H9 (cell line): Measurements from ENCODE around the gene AFAP1. TPM values are rescaled to one million over a fixed set of nuclear protein-coding genes. Genes with fewer than 3 reads are reported as not detected.
A peak's percentile ranks its signal among the peaks of the same experiment; 100 is the strongest.

Experiments used
- DNase-seq: peaks from one replicate; pipeline ENCODE4 v3.0.0-alpha.2; 2017
- H2AFZ ChIP-seq: one replicate; pipeline ENCODE4 v1.6.1; 2013; ENCODE audit warnings: mild to moderate bottlenecking, low read length, control low read depth, moderate library complexity
- H2AK5ac ChIP-seq: 2 replicates; pipeline ENCODE4 v1.6.1; 2013; ENCODE audit warnings: low read length, control low read depth, mixed read lengths; ENCODE audit not compliant: insufficient read length
- H2BK120ac ChIP-seq: one replicate; pipeline ENCODE4 v1.6.1; 2013; ENCODE audit warnings: low read depth, mild to moderate bottlenecking, low read length, control low read depth, inconsistent platforms; ENCODE audit not compliant: poor library complexity, severe bottlenecking
- H2BK12ac ChIP-seq: 2 replicates; pipeline ENCODE4 v1.6.1; 2013; ENCODE audit warnings: low read length, control low read depth, mixed read lengths, low read depth; ENCODE audit not compliant: insufficient read length
- H2BK15ac ChIP-seq: 2 replicates; pipeline ENCODE4 v1.6.1; 2013; ENCODE audit warnings: low read depth, low read length, control low read depth
- H2BK20ac ChIP-seq: one replicate; pipeline ENCODE4 v1.6.1; 2013; ENCODE audit warnings: low read depth, mild to moderate bottlenecking, low read length, control low read depth, inconsistent platforms; ENCODE audit not compliant: poor library complexity, severe bottlenecking
- H2BK5ac ChIP-seq: 2 replicates; pipeline ENCODE4 v1.6.1; 2013; ENCODE audit warnings: low read length, control low read depth, mixed read lengths; ENCODE audit not compliant: insufficient read length
- H3K14ac ChIP-seq: 2 replicates; pipeline ENCODE4 v1.6.1; 2013; ENCODE audit warnings: low read length, control low read depth; ENCODE audit not compliant: insufficient read depth
- H3K18ac ChIP-seq: 2 replicates; pipeline ENCODE4 v1.6.1; 2013; ENCODE audit warnings: low read depth, mild to moderate bottlenecking, mixed read lengths, low read length, control low read depth; ENCODE audit not compliant: insufficient read length
- H3K23ac ChIP-seq: 2 replicates; pipeline ENCODE4 v1.6.1; 2013; ENCODE audit warnings: low read length, control low read depth, mixed read lengths, low read depth; ENCODE audit not compliant: insufficient read length
- H3K23me2 ChIP-seq: 2 replicates; pipeline ENCODE4 v1.6.1; 2013; ENCODE audit warnings: low read depth, mild to moderate bottlenecking, mixed read lengths, low read length, control low read depth; ENCODE audit not compliant: insufficient read length, poor library complexity, severe bottlenecking
- H3K27ac ChIP-seq: 2 replicates; pipeline ENCODE4 v1.5.1; 2013; ENCODE audit warnings: low read length, control low read depth, mixed read lengths, low read depth; ENCODE audit not compliant: insufficient read length
- H3K27me3 ChIP-seq: 2 replicates; pipeline ENCODE4 v1.6.1; 2013; ENCODE audit warnings: low read length, control low read depth, inconsistent platforms; ENCODE audit not compliant: insufficient read depth
- H3K4ac ChIP-seq: 2 replicates; pipeline ENCODE4 v1.6.1; 2013; ENCODE audit warnings: low read depth, mild to moderate bottlenecking, control low read depth, inconsistent platforms, low read length, moderate library complexity
- H3K4me1 ChIP-seq: 2 replicates; pipeline ENCODE4 v1.6.1; 2013; ENCODE audit warnings: low read length, control low read depth, inconsistent platforms; ENCODE audit not compliant: insufficient read depth
- H3K4me2 ChIP-seq: 2 replicates; pipeline ENCODE4 v1.6.1; 2013; ENCODE audit warnings: low read length, control low read depth, mixed read lengths; ENCODE audit not compliant: insufficient read length, insufficient read depth
- H3K56ac ChIP-seq: 2 replicates; pipeline ENCODE4 v1.6.1; 2013; ENCODE audit warnings: low read depth, mild to moderate bottlenecking, mixed read lengths, low read length, control low read depth; ENCODE audit not compliant: insufficient read length
- H3K79me1 ChIP-seq: 2 replicates; pipeline ENCODE4 v1.6.1; 2013; ENCODE audit warnings: low read depth, mild to moderate bottlenecking, moderate library complexity, low read length, control low read depth, inconsistent platforms; ENCODE audit not compliant: insufficient read depth, poor library complexity, severe bottlenecking
- H3K79me2 ChIP-seq: 2 replicates; pipeline ENCODE4 v1.6.1; 2013; ENCODE audit warnings: low read length, control low read depth, inconsistent platforms; ENCODE audit not compliant: insufficient read depth
- H3K9ac ChIP-seq: 2 replicates; pipeline ENCODE4 v1.6.1; 2013; ENCODE audit warnings: low read length, control low read depth, mixed read lengths; ENCODE audit not compliant: insufficient read length; ENCODE audit errors: extremely low read depth
- H3K9me3 ChIP-seq: one replicate; pipeline ENCODE4 v1.6.1; 2013; ENCODE audit warnings: low read depth, low read length, inconsistent platforms; ENCODE audit not compliant: control insufficient read depth
- H3T11ph ChIP-seq: one replicate; pipeline ENCODE4 v1.6.1; 2013; ENCODE audit warnings: mild to moderate bottlenecking, low read length, control low read depth, inconsistent platforms
- H4K20me1 ChIP-seq: one replicate; pipeline ENCODE4 v1.6.1; 2013; ENCODE audit not compliant: control insufficient read depth, insufficient read length, insufficient read depth
- H4K5ac ChIP-seq: 2 replicates; pipeline ENCODE4 v1.6.1; 2013; ENCODE audit warnings: low read depth, mild to moderate bottlenecking, mixed read lengths, low read length, control low read depth; ENCODE audit not compliant: insufficient read length
- H4K8ac ChIP-seq: replicated peaks from 2 replicates; pipeline ENCODE4 v1.6.1; 2013; ENCODE audit warnings: low read length, control low read depth, mixed read lengths, low read depth; ENCODE audit not compliant: insufficient read length
- H4K91ac ChIP-seq: 2 replicates; pipeline ENCODE4 v1.6.1; 2013; ENCODE audit warnings: low read depth, mild to moderate bottlenecking, moderate library complexity, mixed read lengths, low read length, control low read depth; ENCODE audit not compliant: insufficient read length
- H3K27ac Mint-ChIP-seq, 3 experiments: 2 replicates in 2 of 3; 3 replicates in 1 of 3; pipeline ENCODE4 v1.8.0; 2020 to 2021; ENCODE audit warnings: mixed read lengths in 3 of 3, mild to moderate bottlenecking in 1 of 3, moderate library complexity in 1 of 3
- H3K27me3 Mint-ChIP-seq: 2 replicates; pipeline ENCODE4 v1.8.0; 2021; ENCODE audit warnings: low read depth, mild to moderate bottlenecking, moderate library complexity, mixed read lengths
- H3K36me3 Mint-ChIP-seq, 3 experiments: 2 replicates in 2 of 3; 3 replicates in 1 of 3; pipeline ENCODE4 v1.8.0; 2020 to 2021; ENCODE audit warnings: low read depth in 3 of 3, mixed read lengths in 3 of 3; ENCODE audit not compliant: insufficient read depth in 1 of 3
- H3K4me1 Mint-ChIP-seq, 2 experiments: 2 replicates each; pipeline ENCODE4 v1.8.0; 2020; ENCODE audit warnings: mixed read lengths in 2 of 2
- H3K4me3 Mint-ChIP-seq, 2 experiments: 2 replicates in 1 of 2; 3 replicates in 1 of 2; pipeline ENCODE4 v1.8.0; 2020 to 2021; ENCODE audit warnings: mild to moderate bottlenecking in 2 of 2, mixed read lengths in 2 of 2, moderate library complexity in 1 of 2
- H3K9me3 Mint-ChIP-seq, 2 experiments: 2 replicates in 1 of 2; 3 replicates in 1 of 2; pipeline ENCODE4 v1.8.0; 2020; ENCODE audit warnings: mild to moderate bottlenecking in 2 of 2, mixed read lengths in 2 of 2, moderate library complexity in 1 of 2
- CTCF ChIP-seq: fragments of 200-600 bp; sonication (generic); conservative IDR thresholded peaks from 3 replicates; pipeline ENCODE4 v1.8.0; 2021; ENCODE audit warnings: antibody characterized with exemption, mild to moderate bottlenecking
- WGBS: extraction: QIAGEN DNeasy Blood & Tissue Kit; methylation state at CpG from one replicate; pipeline ENCODE4 v1.1.7; 2013; ENCODE audit warnings: missing lambda C conversion rate, low lambda C conversion rate, mixed read lengths; ENCODE audit not compliant: insufficient read length; ENCODE audit errors: extremely low coverage; 5-methylcytosine and 5-hydroxymethylcytosine counted together
- total RNA-seq: library from RNA; stranded (reverse); gene quantifications from 2 replicates; pipeline ENCODE4 v1.2.1, GENCODE V29; 2021

The AFAP1 gene
- total RNA-seq, 1 experiment from 2014 or later = 6.5 TPM

- Histone ChIP-seq H3K23me2 (no peaks in the 10 kb centered on the region), H4K20me1 (no peaks in the 10 kb centered on the region), H2BK20ac (no peak overlapping the region), H3K9ac (no peak overlapping the region), H3K79me2 (no peaks in the 10 kb centered on the region), H3K27me3 (no peaks in the 10 kb centered on the region), H4K8ac (no peak overlapping the region), H2BK5ac (no peak overlapping the region), H2AFZ (no peak overlapping the region), H4K91ac (no peak overlapping the region), H2BK120ac (no peak overlapping the region), H3K4me2 (no peak overlapping the region), H3K14ac (no peak overlapping the region), H2AK5ac (no peak overlapping the region), H3K9me3 (no peaks in the 10 kb centered on the region), H3K27ac (no peak overlapping the region), H3T11ph (no peak overlapping the region), H3K79me1 (no peaks in the 10 kb centered on the region), H4K5ac (no peak overlapping the region), H3K23ac (no peak overlapping the region), H2BK12ac (no peak overlapping the region), H3K18ac (no peak overlapping the region), H3K56ac (no peak overlapping the region), H2BK15ac (no peak overlapping the region), H3K4me1 (peaks cover 10% of the 10 kb centered on the region; the same call in 1 of the 2 replicates), H3K4ac (no peak overlapping the region)
- TF ChIP-seq CTCF = no peak
- DNase-seq = no peak
- no CpG with 5 or more reads among the region's 8 CpGs for whole genome bisulfite sequencing
- H3K4me3 Mint-ChIP-seq = no peak overlapping the region
- no peaks in the 10 kb centered on the region for H3K27me3 Mint-ChIP-seq
- no peaks in the 10 kb centered on the region for H3K9me3 Mint-ChIP-seq
- peaks cover 0 to 15% (median 8%) of the 10 kb centered on the region in 3 experiments; a peak in 4 of 7 replicates for H3K36me3 Mint-ChIP-seq
- peak overlapping the region; percentile 3 to 35 (median 20); a peak in 3 of 7 replicates for H3K27ac Mint-ChIP-seq
- peaks cover 28 to 43% of the 10 kb centered on the region in 2 experiments for H3K4me1 Mint-ChIP-seq
These were observed 82.4 kb downstream of the AFAP1 start for GRCh38 chr4:7857238-7857701.
